Ascending aorta (tissue), 2 donors: ENCODE data around the gene GALT. TPM values are rescaled to one million over a fixed set of nuclear protein-coding genes. Genes with fewer than 3 reads are reported as not detected.
A peak's percentile ranks its signal among the peaks of the same experiment; 100 is the strongest.

Experiments
- DNase-seq, 2 donors: peaks; one replicate each; pipeline ENCODE4 v3.0.0-alpha.2; 2019; ENCODE audit warnings: low spot score in 2 of 2
- H3K27ac ChIP-seq, 2 donors: fragments of 200-600 bp; sonication (generic); one replicate each; pipeline ENCODE4 v1.5.1; 2016 to 2017; ENCODE audit warnings: mild to moderate bottlenecking in 1 of 2
- H3K27me3 ChIP-seq: fragments of 200-600 bp; sonication (generic); one replicate; pipeline ENCODE4 v1.5.1; 2017
- H3K36me3 ChIP-seq, 2 donors: fragments of 200-600 bp; sonication (generic); one replicate each; pipeline ENCODE4 v1.5.1; 2016
- H3K4me1 ChIP-seq, 2 donors: fragments of 200-600 bp; sonication (generic); one replicate each; pipeline ENCODE4 v1.5.1; 2016 to 2017; ENCODE audit warnings: mild to moderate bottlenecking in 1 of 2
- H3K4me3 ChIP-seq, 2 donors: fragments of 200-600 bp; sonication (generic); one replicate each; pipeline ENCODE4 v1.5.1; 2016 to 2017; ENCODE audit warnings: mild to moderate bottlenecking in 1 of 2
- H3K9me3 ChIP-seq, 2 donors: fragments of 200-600 bp; sonication (generic); one replicate each; pipeline ENCODE4 v1.5.1; 2016
- CTCF ChIP-seq, 3 experiments: fragments of 200-600 bp in 2 of 3; fragments of 450-650 bp in 1 of 3; sonication (generic) in 2 of 3; IDR thresholded peaks; one replicate each; pipeline ENCODE4 v1.5.1; 2016 to 2019; ENCODE audit warnings: antibody characterized with exemption in 3 of 3, mild to moderate bottlenecking in 1 of 3, moderate library complexity in 1 of 3
- intact Hi-C: fragments of 100-400 bp; cut with DNase I; formaldehyde crosslinking; loops from one replicate; pipeline ENCODE4 v1.15.1; 2023
- total RNA-seq: library from RNA; depleted of rRNA; stranded (reverse); fragments of >200 nt; gene quantifications from one replicate; pipeline ENCODE4 v1.1.0, GENCODE V29; 2016

Gene GALT
- total RNA-seq, 1 donor from 2014 or later: 28.3 TPM

GRCh38 chr9:34611811-34612787 is 34.4 kb upstream of the GALT start, which contains the start of gene RPP25L:
Gene RPP25L, minus strand, starts transcription at chr9:34612097. Its CDS starts 801 bp downstream, at chr9:34611296.
- peak; percentile 63 to 92 for DNase-seq
- Histone ChIP-seq H3K27ac (peak within 1 kb of the TSS; percentile 71 to 83), H3K9me3 (no peaks in the 10 kb centered on the region), H3K36me3 (peaks cover 17 to 38% of the 10 kb centered on the region in 2 donors), H3K4me1 (peaks cover 3 to 13% of the 10 kb centered on the region in 2 donors), H3K27me3 (no peaks in the 10 kb centered on the region), H3K4me3 (peak within 1 kb of the TSS; percentile 77 to 92)
- no peak for TF ChIP-seq CTCF (IDR thresholded peaks at IDR 0.05)
- intact Hi-C loops: loop anchor here (1.0 to 5.0 kb wide), 6 partner anchors 8 to 155 kb away; partner anchors contain the start of genes CCL27, DCTN3, DNAI1 and ENHO

GRCh38 chr9:34612788-34613390 is 33.6 kb upstream of the GALT start:
- DNase-seq: peak in 1 of 2 donors; percentile 90
- Histone ChIP-seq H3K4me3 (peak overlapping the region; percentile 77 to 92), H3K4me1 (peaks cover 3 to 13% of the 10 kb centered on the region in 2 donors), H3K9me3 (no peaks in the 10 kb centered on the region), H3K27ac (peak overlapping the region; percentile 71 to 83), H3K27me3 (no peaks in the 10 kb centered on the region), H3K36me3 (peaks cover 20 to 46% of the 10 kb centered on the region in 2 donors)
- TF ChIP-seq CTCF (IDR thresholded peaks at IDR 0.05): peak; percentile 67 to 84 (median 78)
- intact Hi-C loops: loop anchor here (1.0 to 5.0 kb wide), 6 partner anchors 7 to 156 kb away; partner anchors contain the start of genes CCL27, DCTN3, DNAI1 and ENHO

GRCh38 chr9:34615132-34615531 is 31.3 kb upstream of the GALT start:
- Histone ChIP-seq H3K27ac (no peak overlapping the region), H3K36me3 (peaks cover 20 to 51% of the 10 kb centered on the region in 2 donors), H3K9me3 (no peaks in the 10 kb centered on the region), H3K4me1 (peaks cover 3 to 22% of the 10 kb centered on the region in 2 donors), H3K4me3 (no peak overlapping the region), H3K27me3 (no peaks in the 10 kb centered on the region)
- intact Hi-C loops: no loop called here
- no peak for DNase-seq
- no peak for TF ChIP-seq CTCF (IDR thresholded peaks at IDR 0.05)

- Histone ChIP-seq H3K27ac (no peak within 1 kb of the TSS), H3K4me3 (peak within 1 kb of the TSS; percentile 73 to 76), H3K4me1 (peaks cover 0 to 13% of the 10 kb centered on the region in 2 donors), H3K27me3 (no peaks in the 10 kb centered on the region), H3K36me3 (peaks cover 11 to 31% of the 10 kb centered on the region in 2 donors), H3K9me3 (no peaks in the 10 kb centered on the region)
- TF ChIP-seq CTCF (IDR thresholded peaks at IDR 0.05): peak in 1 of 3 experiments; percentile 3
- intact Hi-C loops: loop anchor here (1.0 to 2.0 kb wide), 3 partner anchors 8 to 44 kb away; partner anchors contain the start of genes GALT and RPP25L
- DNase-seq: peak; percentile 75 to 98
Measured at GRCh38 chr9:34620061-34620994, 26.1 kb upstream of the GALT start, which contains the start of gene DCTN3. Gene DCTN3, minus strand, starts transcription at chr9:34620495. Its CDS starts 31 bp downstream, at chr9:34620464.
